SK-N-MC (cell line): ENCODE data around the gene TTC34.
"Not testable (repeated sequence)": the region's sequence is repeated elsewhere in the genome, so short reads cannot be mapped to it uniquely, and the experiment has no call there.

Experiments
- EZH2 ChIP-seq: fragments of 200-600 bp; sonication (generic); IDR thresholded peaks from one replicate; pipeline ENCODE4 v1.6.1; 2017; ENCODE audit warnings: antibody characterized with exemption
- FOXP2 ChIP-seq: optimal IDR thresholded peaks from 2 replicates; pipeline ENCODE3; 2011; ENCODE audit warnings: mild to moderate bottlenecking, moderate library complexity; ENCODE audit not compliant: insufficient read depth; ENCODE audit errors: extremely low read length, control extremely low read depth
- POLR2AphosphoS5 ChIP-seq: IDR thresholded peaks from 2 replicates; pipeline ENCODE4 v1.6.1; 2012; ENCODE audit warnings: mild to moderate bottlenecking, low read depth, low read length, borderline replicate concordance

- not testable (repeated sequence) for TF ChIP-seq FOXP2, EZH2, POLR2AphosphoS5
These were observed 46.1 kb downstream of the TTC34 start for GRCh38 chr1:2755426-2755825.
